Endodermal cell (in vitro differentiated cells): ENCODE measurements around the gene RFX7. TPM values are rescaled to one million over a fixed set of nuclear protein-coding genes. Genes with fewer than 3 reads are reported as not detected.

Experiments used
- DNase-seq: peaks from one replicate; pipeline ENCODE4 v3.0.0-alpha.2; 2017
- H3K27ac ChIP-seq: 2 replicates; pipeline ENCODE4 v1.5.1; 2013; ENCODE audit warnings: mild to moderate bottlenecking, low read depth, low read length, moderate library complexity
- H3K27me3 ChIP-seq: 2 replicates; pipeline ENCODE4 v1.6.1; 2013; ENCODE audit warnings: mild to moderate bottlenecking, low read length, moderate library complexity; ENCODE audit not compliant: insufficient read depth, control insufficient read depth, poor library complexity, severe bottlenecking
- H3K36me3 ChIP-seq: 2 replicates; pipeline ENCODE4 v1.7.0; 2013; ENCODE audit warnings: mild to moderate bottlenecking, low read length, moderate library complexity; ENCODE audit not compliant: control insufficient read depth, insufficient read depth
- H3K4me1 ChIP-seq: one replicate; pipeline ENCODE4 v1.7.0; 2013; ENCODE audit warnings: low read length; ENCODE audit not compliant: control insufficient read depth, insufficient read depth
- H3K4me3 ChIP-seq: 2 replicates; pipeline ENCODE4 v1.5.1; 2013; ENCODE audit warnings: mild to moderate bottlenecking, low read length, moderate library complexity
- H3K9ac ChIP-seq: 2 replicates; pipeline ENCODE4 v1.6.1; 2013; ENCODE audit warnings: mild to moderate bottlenecking, low read length, moderate library complexity; ENCODE audit not compliant: poor library complexity, severe bottlenecking; ENCODE audit errors: extremely low read depth
- H3K9me3 ChIP-seq: 2 replicates; pipeline ENCODE4 v1.6.1; 2013; ENCODE audit warnings: mild to moderate bottlenecking, low read length, moderate library complexity; ENCODE audit not compliant: control insufficient read depth
- H3K27ac Mint-ChIP-seq: 2 replicates; pipeline ENCODE4 v1.8.0; 2020; ENCODE audit warnings: mixed read lengths
- H3K27me3 Mint-ChIP-seq: 2 replicates; pipeline ENCODE4 v1.8.0; 2021; ENCODE audit warnings: mild to moderate bottlenecking, mixed read lengths; ENCODE audit not compliant: insufficient read depth
- H3K36me3 Mint-ChIP-seq: 2 replicates; pipeline ENCODE4 v1.8.0; 2020; ENCODE audit warnings: low read depth, mixed read lengths
- H3K4me1 Mint-ChIP-seq: 2 replicates; pipeline ENCODE4 v1.8.0; 2020; ENCODE audit warnings: mixed read lengths
- H3K4me3 Mint-ChIP-seq: 2 replicates; pipeline ENCODE4 v1.8.0; 2020; ENCODE audit warnings: mild to moderate bottlenecking, moderate library complexity, mixed read lengths
- H3K9me3 Mint-ChIP-seq: 2 replicates; pipeline ENCODE4 v1.8.0; 2020; ENCODE audit warnings: mild to moderate bottlenecking, mixed read lengths
- WGBS, 2 experiments: methylation state at CpG; one replicate each; pipeline versions ENCODE4 v1.1.5 to v1.1.7; 2013; ENCODE audit warnings: missing lambda C conversion rate in 2 of 2, mixed read lengths in 1 of 2; ENCODE audit not compliant: insufficient coverage in 1 of 2, insufficient read length in 1 of 2; 5-methylcytosine and 5-hydroxymethylcytosine counted together
- total RNA-seq, 2 donors: library from RNA; stranded (reverse); fragmentation: NEBNext Ultra II Directional in 1 of 2; extraction: Animal tissue kit (Norgen Biotek cat#: 25700) in 1 of 2; gene quantifications; 2 replicates in 1 of 2; 3 replicates in 1 of 2; pipeline ENCODE4 v1.2.1, GENCODE V29; 2021
- TF ChIP-seq, protein P1 (sequence below): fragments of 200-600 bp; sonication (generic); conservative IDR thresholded peaks from 2 replicates; pipeline ENCODE4 v1.5.0; 2021; ENCODE audit warnings: antibody characterized with exemption, mild to moderate bottlenecking

The RFX7 gene
- total RNA-seq, 2 donors from 2014 or later = 19.3 to 25.3 TPM

DNA sequence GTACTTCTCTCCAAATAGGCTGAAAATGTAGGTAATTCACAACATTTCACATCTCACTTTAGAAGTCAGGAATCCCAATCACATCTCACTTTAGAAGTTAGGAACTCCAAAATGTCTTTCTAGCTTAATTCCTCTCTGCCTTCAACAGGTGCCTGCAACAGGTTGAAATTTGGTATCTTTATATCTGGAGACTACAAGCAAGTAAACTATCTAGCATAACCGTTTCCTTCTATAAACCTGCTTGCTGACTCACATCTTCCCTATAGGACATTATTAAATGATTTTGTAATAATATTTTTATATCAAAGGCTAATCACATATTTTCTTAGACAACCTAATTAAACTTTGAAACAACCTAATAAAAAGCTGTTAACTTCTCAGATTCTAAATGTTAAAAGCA lies 18.2 kb downstream of the RFX7 start:
- WGBS, 2 experiments = no CpG with 5 or more reads among the region's 1 CpG
- Mint-ChIP-seq H3K27ac (no peak overlapping the region), H3K4me1 (no peaks in the 10 kb centered on the region)

DNA sequence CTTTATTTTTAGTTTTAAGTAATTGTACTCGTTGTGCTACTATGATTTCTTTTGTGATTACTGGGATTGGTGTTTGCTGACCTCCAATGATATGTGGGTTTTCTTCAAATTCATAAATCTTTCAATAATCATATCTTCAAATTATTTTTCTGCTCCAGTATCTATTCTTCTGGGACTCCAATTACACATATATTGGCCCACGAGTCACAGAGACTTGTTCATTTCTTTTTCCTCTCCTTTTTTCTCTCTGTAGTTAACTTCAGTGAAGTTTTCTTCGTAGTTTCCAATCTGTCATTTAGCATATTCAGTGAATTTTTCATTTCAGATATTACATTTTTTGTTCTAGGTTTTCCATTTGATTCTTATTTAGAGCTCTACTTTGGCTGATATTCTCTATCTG lies 21.4 kb downstream of the RFX7 start:
- Mint-ChIP-seq H3K36me3 (peaks cover 54% of the 10 kb centered on the region), H3K27ac (no peak overlapping the region)

More for the DNA sequence above, 18.2 kb downstream of the RFX7 start:
- H3K9me3 Mint-ChIP-seq = peaks cover 72% of the 10 kb centered on the region
- no peak overlapping the region for H3K4me3 Mint-ChIP-seq
- Histone ChIP-seq H3K27ac (no peak overlapping the region), H3K27me3 (no peaks in the 10 kb centered on the region), H3K4me1 (no peaks in the 10 kb centered on the region), H3K4me3 (no peak overlapping the region), H3K36me3 (peaks cover 6% of the 10 kb centered on the region), H3K9me3 (peaks cover 59% of the 10 kb centered on the region), H3K9ac (no peak overlapping the region)
- H3K27me3 Mint-ChIP-seq = no peaks in the 10 kb centered on the region
- DNase-seq = no peak
- H3K36me3 Mint-ChIP-seq = peaks cover 76% of the 10 kb centered on the region
- TF ChIP-seq, protein P1, sequence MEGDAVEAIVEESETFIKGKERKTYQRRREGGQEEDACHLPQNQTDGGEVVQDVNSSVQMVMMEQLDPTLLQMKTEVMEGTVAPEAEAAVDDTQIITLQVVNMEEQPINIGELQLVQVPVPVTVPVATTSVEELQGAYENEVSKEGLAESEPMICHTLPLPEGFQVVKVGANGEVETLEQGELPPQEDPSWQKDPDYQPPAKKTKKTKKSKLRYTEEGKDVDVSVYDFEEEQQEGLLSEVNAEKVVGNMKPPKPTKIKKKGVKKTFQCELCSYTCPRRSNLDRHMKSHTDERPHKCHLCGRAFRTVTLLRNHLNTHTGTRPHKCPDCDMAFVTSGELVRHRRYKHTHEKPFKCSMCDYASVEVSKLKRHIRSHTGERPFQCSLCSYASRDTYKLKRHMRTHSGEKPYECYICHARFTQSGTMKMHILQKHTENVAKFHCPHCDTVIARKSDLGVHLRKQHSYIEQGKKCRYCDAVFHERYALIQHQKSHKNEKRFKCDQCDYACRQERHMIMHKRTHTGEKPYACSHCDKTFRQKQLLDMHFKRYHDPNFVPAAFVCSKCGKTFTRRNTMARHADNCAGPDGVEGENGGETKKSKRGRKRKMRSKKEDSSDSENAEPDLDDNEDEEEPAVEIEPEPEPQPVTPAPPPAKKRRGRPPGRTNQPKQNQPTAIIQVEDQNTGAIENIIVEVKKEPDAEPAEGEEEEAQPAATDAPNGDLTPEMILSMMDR = no peak

DNA sequence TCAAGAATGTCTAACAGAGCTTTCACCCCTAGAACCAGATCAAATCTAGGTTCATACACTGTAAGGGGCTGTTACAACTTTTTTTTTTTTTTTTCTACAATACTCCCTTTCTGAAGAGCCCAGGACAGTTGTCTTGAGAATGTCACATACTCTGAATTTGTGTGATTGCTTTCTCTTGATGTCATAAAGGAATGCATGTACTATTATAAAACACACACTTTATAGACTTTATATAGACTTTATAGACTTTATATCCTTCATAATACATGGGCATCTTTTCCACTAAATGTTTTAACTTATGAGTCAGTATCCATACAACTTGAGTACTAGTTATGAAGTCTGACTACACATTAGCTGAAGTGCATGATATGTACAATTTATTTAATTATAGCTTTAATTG lies 26.3 kb downstream of the RFX7 start:
- peaks cover 33% of the 10 kb centered on the region for H3K9me3 Mint-ChIP-seq
- TF ChIP-seq, protein P1 = no peak
- no peaks in the 10 kb centered on the region for H3K4me1 ChIP-seq
- peaks cover 21% of the 10 kb centered on the region for H3K9me3 ChIP-seq
- no peaks in the 10 kb centered on the region for H3K27me3 ChIP-seq
- H3K4me3 Mint-ChIP-seq = no peak overlapping the region
- H3K27ac ChIP-seq = no peak overlapping the region
- no peak overlapping the region for H3K4me3 ChIP-seq
- no peak for DNase-seq
- H3K4me1 Mint-ChIP-seq = peaks cover 8% of the 10 kb centered on the region
- no peaks in the 10 kb centered on the region for H3K36me3 ChIP-seq
- no peak overlapping the region for H3K27ac Mint-ChIP-seq
- no peaks in the 10 kb centered on the region for H3K27me3 Mint-ChIP-seq
- no peak overlapping the region for H3K9ac ChIP-seq
- peaks cover 33% of the 10 kb centered on the region for H3K36me3 Mint-ChIP-seq

More for the DNA sequence above, 21.4 kb downstream of the RFX7 start:
- Mint-ChIP-seq H3K27me3 (no peaks in the 10 kb centered on the region), H3K4me3 (no peak overlapping the region), H3K4me1 (no peaks in the 10 kb centered on the region), H3K9me3 (peaks cover 52% of the 10 kb centered on the region)
- no peaks in the 10 kb centered on the region for H3K36me3 ChIP-seq
- H3K9me3 ChIP-seq = peaks cover 39% of the 10 kb centered on the region
- no peaks in the 10 kb centered on the region for H3K27me3 ChIP-seq
- no peak for DNase-seq
- TF ChIP-seq, protein P1 = no peak
- no peak overlapping the region for H3K4me3 ChIP-seq
- no peak overlapping the region for H3K27ac ChIP-seq
- H3K9ac ChIP-seq = no peak overlapping the region
- no peaks in the 10 kb centered on the region for H3K4me1 ChIP-seq
- 89 to 100% methylated on average over 2 of the region's 3 CpGs for WGBS, 2 experiments
